VCaP (cell line): ENCODE results near the gene KRT35.

ENCODE experiments used
- H3K27ac ChIP-seq: fragments of 450-650 bp; 2 replicates; pipeline ENCODE4 v1.5.1; 2017
- CTCF ChIP-seq: fragments of 450-650 bp; conservative IDR thresholded peaks from 2 replicates; pipeline ENCODE4 v1.5.1; 2017; ENCODE audit warnings: mild to moderate bottlenecking, moderate library complexity

The KRT35 gene

GRCh38 chr17:41510251-41511065 lies 29.5 kb upstream of the KRT35 start:
- peak; percentile 39 for TF ChIP-seq CTCF
- H3K27ac ChIP-seq, result peak overlapping the region; percentile 50

- H3K27ac ChIP-seq, result no peak overlapping the region
- no peak for TF ChIP-seq CTCF
Measured at GRCh38 chr17:41507315-41507880, 26.4 kb upstream of the KRT35 start.

GRCh38 chr17:41505809-41506767 lies 25.1 kb upstream of the KRT35 start:
- TF ChIP-seq CTCF, result no peak
- no peak overlapping the region for H3K27ac ChIP-seq

- no peak for TF ChIP-seq CTCF
- H3K27ac ChIP-seq, result no peak within 1 kb of the TSS
Measured at GRCh38 chr17:41505007-41505808, 24.3 kb upstream of the KRT35 start, which contains the start of gene KRT13. Gene KRT13, minus strand, starts transcription at chr17:41505612. Its CDS starts 62 bp downstream, at chr17:41505550.

GRCh38 chr17:41504246-41504977 lies 23.5 kb upstream of the KRT35 start:
- no peak for TF ChIP-seq CTCF
- H3K27ac ChIP-seq, result no peak overlapping the region

- H3K27ac ChIP-seq, result no peak overlapping the region
- TF ChIP-seq CTCF, result no peak
Measured at GRCh38 chr17:41503202-41503601, 22.3 kb upstream of the KRT35 start.
